Skin of body (tissue), 2 donors: Measurements from ENCODE around the gene CRTC3. TPM values are rescaled to one million over a fixed set of nuclear protein-coding genes. Genes with fewer than 3 reads are reported as not detected.
"Not testable (repeated sequence)": the region's sequence is repeated elsewhere in the genome, so short reads cannot be mapped to it uniquely, and the experiment has no call there.

Source experiments
- DNase-seq: peaks from one replicate; lab custom pipeline; 2025; lab: John Stamatoyannopoulos, UW
- total RNA-seq: library from RNA; depleted of rRNA; stranded (reverse); fragments of >200 nt; gene quantifications from one replicate; pipeline ENCODE4 v1.2.3, GENCODE V29; 2014

The CRTC3 gene, protein sequence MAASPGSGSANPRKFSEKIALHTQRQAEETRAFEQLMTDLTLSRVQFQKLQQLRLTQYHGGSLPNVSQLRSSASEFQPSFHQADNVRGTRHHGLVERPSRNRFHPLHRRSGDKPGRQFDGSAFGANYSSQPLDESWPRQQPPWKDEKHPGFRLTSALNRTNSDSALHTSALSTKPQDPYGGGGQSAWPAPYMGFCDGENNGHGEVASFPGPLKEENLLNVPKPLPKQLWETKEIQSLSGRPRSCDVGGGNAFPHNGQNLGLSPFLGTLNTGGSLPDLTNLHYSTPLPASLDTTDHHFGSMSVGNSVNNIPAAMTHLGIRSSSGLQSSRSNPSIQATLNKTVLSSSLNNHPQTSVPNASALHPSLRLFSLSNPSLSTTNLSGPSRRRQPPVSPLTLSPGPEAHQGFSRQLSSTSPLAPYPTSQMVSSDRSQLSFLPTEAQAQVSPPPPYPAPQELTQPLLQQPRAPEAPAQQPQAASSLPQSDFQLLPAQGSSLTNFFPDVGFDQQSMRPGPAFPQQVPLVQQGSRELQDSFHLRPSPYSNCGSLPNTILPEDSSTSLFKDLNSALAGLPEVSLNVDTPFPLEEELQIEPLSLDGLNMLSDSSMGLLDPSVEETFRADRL
- total RNA-seq: 31.2 TPM

- peak; percentile 6 for DNase-seq
These were observed at the start of gene CRTC3 for GRCh38 chr15:90529371-90530249. CRTC3 (plus strand) TSS chr15:90529923; CDS start chr15:90530072, 149 bp downstream.

GRCh38 chr15:90481023-90481422 is 48.7 kb upstream of the CRTC3 start:
- no peak for DNase-seq

GRCh38 chr15:90482124-90483011 is 47.4 kb upstream of the CRTC3 start:
- peak; percentile 35 for DNase-seq

DNA sequence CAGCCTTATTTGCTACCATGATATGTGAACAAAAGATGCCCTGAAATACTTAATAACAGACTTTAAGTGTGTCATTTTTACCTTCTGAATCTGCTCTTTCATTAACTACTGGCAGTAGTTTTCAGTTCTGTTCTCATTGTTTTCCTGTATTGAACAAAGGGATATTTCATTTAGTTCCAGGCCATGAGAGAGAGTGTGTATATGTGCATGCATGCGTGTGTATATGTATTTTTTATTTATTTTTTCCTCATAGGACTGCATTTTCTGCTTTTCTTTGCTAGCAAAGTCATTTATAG is 46.8 kb upstream of the CRTC3 start:
- DNase-seq: no peak

DNA sequence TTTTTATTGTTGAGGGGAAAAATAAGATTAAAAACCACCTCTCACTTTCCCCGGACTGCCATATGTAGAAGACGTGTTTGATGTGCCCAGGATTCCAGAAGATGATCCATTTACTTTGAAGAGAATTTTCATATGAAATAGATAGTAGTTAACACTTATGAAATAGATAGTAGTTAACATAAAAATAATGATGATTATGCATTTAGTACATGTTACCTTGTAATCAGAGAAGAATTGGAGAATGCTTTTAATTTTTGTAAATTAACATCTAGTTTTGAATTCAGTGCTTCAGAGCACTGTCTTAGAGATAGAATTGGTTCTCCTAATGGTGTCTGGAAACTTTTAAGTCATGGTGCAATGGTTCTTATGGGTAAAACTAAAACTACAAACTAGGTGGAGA is 46.1 kb upstream of the CRTC3 start:
- no peak for DNase-seq

- DNase-seq: no peak
These were observed 42.5 kb upstream of the CRTC3 start for GRCh38 chr15:90487186-90487585.

DNA sequence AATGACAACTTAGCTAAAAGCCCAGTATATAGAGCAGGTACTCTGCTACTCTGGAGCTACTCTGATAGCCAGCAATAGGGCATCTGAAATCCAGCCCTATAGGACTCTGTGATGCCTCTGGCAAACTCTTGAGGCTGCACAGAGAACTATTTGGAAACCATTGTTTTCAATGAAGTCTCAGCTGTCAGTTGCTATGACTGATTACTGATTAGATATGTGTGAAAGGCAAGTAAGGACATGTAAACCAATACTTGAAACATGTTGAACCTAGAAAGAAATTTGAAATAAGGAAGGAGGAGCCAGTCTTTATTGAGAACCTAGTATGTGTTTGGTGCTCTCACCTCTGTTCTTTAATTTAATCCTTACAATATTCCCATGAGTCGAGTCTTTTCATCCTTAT is 40.2 kb upstream of the CRTC3 start:
- no peak for DNase-seq

GRCh38 chr15:90489944-90490343 is 39.8 kb upstream of the CRTC3 start:
- no peak for DNase-seq

DNA sequence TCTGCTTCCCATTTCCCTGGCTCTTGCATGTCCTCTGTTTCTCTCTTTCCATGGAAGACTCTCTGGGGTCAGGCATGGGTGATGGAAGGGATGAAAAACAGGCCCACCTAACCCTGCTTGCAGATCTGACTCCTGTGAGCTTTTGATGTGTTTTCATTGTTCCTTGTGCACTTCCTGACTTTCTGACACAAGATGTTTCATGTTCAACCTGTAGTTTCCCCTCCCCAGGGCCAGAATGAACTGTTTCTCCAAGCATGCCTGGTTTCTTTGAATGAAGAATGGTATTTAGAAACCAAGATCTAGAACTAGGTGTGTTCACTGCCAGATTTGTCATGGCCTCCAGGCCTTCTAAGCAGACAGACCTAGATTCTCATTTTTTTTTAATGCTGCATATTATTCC is 36.1 kb upstream of the CRTC3 start:
- DNase-seq: no peak

- DNase-seq: no peak
These were observed 34.7 kb upstream of the CRTC3 start for GRCh38 chr15:90495067-90495466.

- no peak for DNase-seq
These were observed 32.9 kb upstream of the CRTC3 start for GRCh38 chr15:90496791-90497190.

DNA sequence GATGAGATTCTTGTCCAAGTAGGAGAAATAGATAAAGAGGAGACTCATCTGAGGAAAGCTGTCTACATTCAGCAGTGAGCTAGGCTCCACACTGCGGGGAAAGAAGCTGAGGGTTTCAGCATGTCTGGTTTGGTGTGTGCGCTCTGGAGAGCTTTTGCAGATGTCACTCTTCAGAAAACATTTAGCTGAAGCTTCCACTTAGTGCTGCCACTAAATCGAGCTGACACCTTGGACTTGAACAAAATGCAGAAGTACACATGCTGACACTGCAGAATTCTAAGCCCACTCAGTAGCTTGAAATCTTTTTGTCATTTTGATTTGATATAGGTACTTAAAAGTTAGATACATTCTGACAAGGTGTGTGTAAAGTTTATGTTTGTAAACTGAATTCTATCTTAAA is 32.3 kb upstream of the CRTC3 start:
- no peak for DNase-seq

GRCh38 chr15:90497912-90498311 is 31.8 kb upstream of the CRTC3 start:
- no peak for DNase-seq

DNA sequence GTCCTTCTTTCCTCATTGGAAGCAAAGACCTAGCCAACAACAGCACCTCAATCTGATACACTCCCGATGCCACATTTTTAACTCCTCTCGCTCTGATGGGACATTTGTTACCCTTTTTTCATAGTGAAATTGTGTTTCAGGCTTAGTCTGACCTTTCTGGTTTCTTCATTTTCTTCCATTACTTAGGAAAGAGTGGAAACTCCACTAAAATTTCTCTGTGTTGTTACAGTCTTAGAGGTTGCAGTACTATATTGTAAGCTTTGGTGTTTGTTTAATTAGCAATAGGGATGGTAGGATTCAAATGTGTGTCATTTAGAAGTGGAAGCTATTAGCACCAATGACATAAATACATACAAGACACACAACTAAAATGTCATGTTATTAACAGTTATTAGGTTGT is 29.6 kb upstream of the CRTC3 start:
- no peak for DNase-seq

DNA sequence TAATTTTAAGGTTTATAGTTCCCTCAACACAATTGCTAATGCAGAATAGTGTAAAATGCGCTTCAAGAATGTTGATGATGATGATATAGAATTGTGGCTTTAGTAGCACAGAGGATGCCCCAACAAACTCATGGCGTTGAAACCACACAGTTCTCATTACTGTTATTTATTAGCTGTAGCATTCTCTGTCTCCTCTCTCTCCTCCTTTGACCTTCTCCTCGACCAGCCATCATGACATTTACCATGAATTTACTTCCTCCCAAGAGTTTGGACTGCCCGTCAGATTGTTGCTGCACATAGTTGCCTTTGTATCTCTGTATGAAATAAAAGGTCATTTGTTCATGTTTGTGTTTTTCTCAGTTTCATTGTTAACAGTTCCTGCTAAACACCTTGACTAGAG is 27.8 kb upstream of the CRTC3 start:
- no peak for DNase-seq

- not testable (repeated sequence) for DNase-seq
These were observed 18.9 kb upstream of the CRTC3 start for GRCh38 chr15:90510781-90511180.

DNA sequence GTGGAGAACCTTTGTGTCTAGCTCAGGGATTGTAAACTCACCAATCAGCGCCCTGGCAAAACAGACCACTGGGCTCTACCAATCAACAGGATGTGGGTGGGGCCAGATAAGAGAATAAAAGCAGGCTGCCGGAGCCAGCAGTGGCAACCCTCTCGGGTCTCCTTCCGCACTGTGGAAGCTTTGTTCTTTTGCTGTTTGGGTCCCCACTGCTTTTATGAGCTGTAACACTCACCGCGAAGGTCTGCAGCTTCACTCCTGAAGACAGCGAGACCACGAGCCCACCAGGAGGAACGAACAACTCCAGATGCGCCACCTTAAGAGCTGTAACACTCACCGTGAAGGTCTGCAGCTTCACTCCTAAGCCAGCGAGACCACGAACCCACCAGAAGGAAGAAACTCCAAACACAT is 18.5 kb upstream of the CRTC3 start:
- not testable (repeated sequence) for DNase-seq

DNA sequence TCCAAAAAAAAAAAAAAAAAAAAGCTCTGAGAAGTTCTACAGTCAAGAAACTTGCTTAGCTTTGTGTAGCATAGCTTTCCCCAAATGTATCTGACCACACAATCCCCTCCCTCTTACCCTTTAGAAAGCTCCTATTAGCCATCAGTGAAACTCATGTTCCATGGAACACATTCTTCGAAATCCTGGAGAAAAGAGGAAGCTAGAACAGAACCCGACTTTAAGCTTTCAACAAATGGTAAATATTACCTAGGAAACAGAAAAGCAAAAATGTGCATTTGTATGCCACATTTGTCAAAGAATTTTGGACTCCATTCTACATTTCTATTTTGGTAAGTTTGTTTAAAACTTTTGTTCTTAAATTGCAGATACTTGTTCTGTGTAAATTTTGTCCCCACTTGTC is 17.4 kb upstream of the CRTC3 start:
- DNase-seq: no peak

DNA sequence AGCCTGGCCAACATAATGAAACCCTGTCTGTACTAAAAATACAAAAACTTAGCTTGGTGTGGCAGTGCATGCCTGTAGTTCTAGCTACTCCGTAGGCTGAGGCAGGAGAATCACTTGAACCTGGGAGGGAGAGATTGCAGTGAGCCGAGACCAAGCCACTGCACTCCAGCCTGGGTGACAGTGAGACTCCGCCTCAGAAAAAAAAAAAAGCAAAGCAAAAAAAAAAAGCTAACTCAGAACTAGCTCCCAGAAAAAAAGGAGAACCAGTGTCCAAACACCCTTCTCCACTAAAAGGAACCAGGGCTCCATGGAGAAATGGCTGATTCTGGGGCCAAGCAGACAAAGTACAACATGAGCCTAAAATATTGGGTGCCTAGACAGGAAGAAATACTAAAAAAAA is 16.7 kb upstream of the CRTC3 start:
- DNase-seq: no peak

DNA sequence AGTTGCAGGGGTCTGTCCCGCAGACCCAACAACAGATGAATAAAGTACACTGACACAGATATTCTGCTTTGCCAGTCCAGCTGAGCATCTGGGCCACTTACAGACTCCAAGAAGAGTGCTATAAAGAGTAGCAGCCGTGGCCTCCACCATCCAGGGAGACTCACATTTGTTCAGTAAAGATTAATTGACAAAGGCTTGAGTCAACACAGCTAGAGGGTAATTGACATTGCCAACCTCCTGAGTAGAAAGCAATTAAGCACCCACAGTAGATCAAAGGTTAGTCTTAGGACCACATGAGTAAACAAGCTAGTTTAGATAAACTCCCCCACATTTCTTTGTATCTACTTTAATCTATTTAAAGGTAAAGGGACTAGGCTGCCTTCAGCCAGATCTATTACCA is 16.3 kb upstream of the CRTC3 start:
- no peak for DNase-seq

DNA sequence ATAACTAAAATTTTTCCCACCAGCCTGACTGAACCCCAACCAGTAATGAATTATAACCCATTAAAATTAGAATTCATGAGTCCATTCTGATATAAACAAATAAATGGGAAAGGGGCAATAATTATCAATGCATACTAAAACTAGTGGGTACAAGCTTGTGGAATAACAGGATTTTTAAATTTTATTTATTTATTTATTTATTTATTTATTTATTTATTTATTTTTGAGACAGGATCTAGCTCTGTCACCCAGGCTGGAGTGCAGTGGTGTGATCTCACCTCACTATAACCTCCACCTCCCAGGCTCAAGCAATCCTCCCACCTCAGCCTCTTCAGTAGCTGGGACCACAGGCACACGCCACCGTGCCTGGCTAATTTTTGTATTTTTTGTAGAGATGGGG is 15.8 kb upstream of the CRTC3 start:
- not testable (repeated sequence) for DNase-seq
